ENCODE data around the gene ABCG2. TPM values are rescaled to one million over a fixed set of nuclear protein-coding genes. Genes with fewer than 3 reads are reported as not detected.

ABCG2 gene
- total RNA-seq, 4 donors from 2014 or later: 17.3 to 272 (median 125) TPM

DNA sequence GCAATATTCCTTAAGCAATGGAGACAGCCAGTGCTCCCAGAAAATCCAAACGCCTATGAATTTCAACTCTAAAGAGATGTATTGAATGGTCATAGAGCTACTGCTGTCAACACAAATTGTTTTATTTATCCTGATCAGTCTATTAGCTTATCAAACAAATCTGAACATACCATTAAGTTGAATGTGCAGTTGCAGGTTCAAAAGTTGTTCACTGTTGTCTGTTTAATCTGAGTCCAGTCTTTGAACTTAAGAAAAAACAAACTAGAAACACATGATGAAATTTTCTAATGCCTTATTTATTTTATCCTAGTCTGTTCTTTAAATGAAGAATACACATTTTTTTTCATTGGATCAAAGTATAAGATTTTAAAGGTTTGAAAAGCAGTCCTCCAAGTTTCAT, 77.8 kb downstream of the ABCG2 start:
- Histone ChIP-seq H3K4me3 (no peak overlapping the region), H3K27ac (no peak overlapping the region), H3K27me3 (no peaks in the 10 kb centered on the region), H3K36me3 (peaks cover 0 to 15% (median 0%) of the 10 kb centered on the region in 3 donors), H3K4me1 (no peaks in the 10 kb centered on the region), H3K9me3 (no peaks in the 10 kb centered on the region)
- TF ChIP-seq, protein P1, sequence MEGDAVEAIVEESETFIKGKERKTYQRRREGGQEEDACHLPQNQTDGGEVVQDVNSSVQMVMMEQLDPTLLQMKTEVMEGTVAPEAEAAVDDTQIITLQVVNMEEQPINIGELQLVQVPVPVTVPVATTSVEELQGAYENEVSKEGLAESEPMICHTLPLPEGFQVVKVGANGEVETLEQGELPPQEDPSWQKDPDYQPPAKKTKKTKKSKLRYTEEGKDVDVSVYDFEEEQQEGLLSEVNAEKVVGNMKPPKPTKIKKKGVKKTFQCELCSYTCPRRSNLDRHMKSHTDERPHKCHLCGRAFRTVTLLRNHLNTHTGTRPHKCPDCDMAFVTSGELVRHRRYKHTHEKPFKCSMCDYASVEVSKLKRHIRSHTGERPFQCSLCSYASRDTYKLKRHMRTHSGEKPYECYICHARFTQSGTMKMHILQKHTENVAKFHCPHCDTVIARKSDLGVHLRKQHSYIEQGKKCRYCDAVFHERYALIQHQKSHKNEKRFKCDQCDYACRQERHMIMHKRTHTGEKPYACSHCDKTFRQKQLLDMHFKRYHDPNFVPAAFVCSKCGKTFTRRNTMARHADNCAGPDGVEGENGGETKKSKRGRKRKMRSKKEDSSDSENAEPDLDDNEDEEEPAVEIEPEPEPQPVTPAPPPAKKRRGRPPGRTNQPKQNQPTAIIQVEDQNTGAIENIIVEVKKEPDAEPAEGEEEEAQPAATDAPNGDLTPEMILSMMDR (IDR thresholded peaks at IDR 0.05): no peak
- TF ChIP-seq POLR2A (IDR thresholded peaks at IDR 0.05): no peak
- DNase-seq: no peak

DNA sequence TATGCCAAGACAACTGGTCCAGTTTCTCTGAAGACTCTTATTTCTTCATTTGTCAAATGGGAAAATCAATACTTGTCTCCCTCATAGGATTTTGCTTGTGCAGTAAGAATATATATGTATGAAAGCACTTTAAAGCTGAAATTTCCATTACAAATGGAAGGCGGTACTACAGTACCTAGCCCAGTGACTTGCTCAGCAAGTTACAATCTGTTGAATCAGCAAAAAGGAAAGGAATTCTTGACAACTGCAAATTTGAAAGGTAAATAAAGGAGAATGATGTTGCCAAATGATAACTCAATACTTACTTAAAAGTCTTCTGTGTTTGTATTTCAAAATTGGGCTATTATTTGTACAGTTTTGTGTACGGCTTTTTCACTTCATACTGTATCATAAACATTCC, 79.9 kb downstream of the ABCG2 start:
- no peaks in the 10 kb centered on the region for H3K27me3 ChIP-seq
- TF ChIP-seq POLR2A (IDR thresholded peaks at IDR 0.05): no peak
- TF ChIP-seq, protein P1 (IDR thresholded peaks at IDR 0.05): no peak
- no peak for DNase-seq
- peaks cover 0 to 31% (median 0%) of the 10 kb centered on the region in 3 donors for H3K36me3 ChIP-seq
- no peak overlapping the region for H3K4me3 ChIP-seq
- H3K9me3 ChIP-seq: no peaks in the 10 kb centered on the region
- H3K4me1 ChIP-seq: no peaks in the 10 kb centered on the region
- no peak overlapping the region for H3K27ac ChIP-seq

DNA sequence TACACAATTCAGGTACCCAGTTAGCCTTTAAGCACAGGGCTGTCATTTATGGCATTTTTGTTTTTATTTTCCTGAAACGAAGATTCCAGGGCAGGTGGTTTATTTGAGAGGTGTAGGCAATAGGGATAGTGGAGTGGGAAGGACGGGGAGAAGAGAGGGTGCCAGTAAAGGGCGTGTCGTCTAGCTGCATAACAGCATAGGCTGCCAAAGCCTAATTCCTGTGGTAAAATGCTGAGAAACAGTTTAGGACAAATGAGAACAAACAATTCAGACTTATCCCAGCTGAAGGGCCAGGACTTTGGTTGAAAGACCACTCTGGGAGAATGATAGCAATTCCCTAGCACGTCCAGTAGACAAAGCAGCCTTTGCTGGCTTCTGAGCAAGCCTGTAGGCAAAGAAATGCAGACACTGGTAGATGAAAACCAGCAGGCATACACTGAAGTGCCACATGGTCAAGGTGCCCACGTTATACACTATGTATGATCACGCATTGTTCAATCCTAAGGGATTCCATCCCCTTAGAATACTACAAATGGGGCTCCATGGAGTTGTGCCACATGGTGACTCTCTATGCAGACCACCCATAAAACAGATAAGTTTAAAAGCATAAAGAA, 80.4 kb downstream of the ABCG2 start:
- peaks cover 0 to 31% (median 0%) of the 10 kb centered on the region in 3 donors for H3K36me3 ChIP-seq
- H3K4me1 ChIP-seq: no peaks in the 10 kb centered on the region
- H3K9me3 ChIP-seq: no peaks in the 10 kb centered on the region
- DNase-seq: no peak
- H3K27me3 ChIP-seq: no peaks in the 10 kb centered on the region
- no peak overlapping the region for H3K4me3 ChIP-seq
- H3K27ac ChIP-seq: no peak overlapping the region
- TF ChIP-seq, protein P1 (IDR thresholded peaks at IDR 0.05): no peak
- TF ChIP-seq POLR2A (IDR thresholded peaks at IDR 0.05): no peak

DNA sequence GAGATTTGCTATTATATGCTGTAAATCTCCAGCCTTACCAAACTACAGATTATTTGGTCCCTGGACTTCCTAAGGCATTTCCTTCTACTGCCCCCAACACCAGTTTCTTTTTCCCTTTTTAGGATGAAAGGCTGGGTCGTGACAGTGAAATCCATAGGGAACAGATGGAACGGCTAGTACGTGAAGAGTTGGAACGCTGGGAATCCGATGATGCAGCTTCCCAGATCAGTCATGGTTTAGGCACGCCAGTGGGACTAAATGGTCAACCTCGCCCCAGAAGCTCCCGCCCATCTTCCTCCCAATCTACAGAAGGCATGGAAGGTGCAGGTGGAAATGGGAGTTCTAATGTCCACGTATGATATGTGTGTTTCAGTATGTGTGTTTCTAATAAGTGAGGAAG, 83.1 kb downstream of the ABCG2 start:
- peaks cover 0 to 54% (median 0%) of the 10 kb centered on the region in 3 donors for H3K36me3 ChIP-seq
- H3K4me3 ChIP-seq: no peak overlapping the region
- H3K27me3 ChIP-seq: no peaks in the 10 kb centered on the region
- no peaks in the 10 kb centered on the region for H3K4me1 ChIP-seq
- no peak for TF ChIP-seq POLR2A (IDR thresholded peaks at IDR 0.05)
- TF ChIP-seq, protein P1 (IDR thresholded peaks at IDR 0.05): no peak
- DNase-seq: no peak
- H3K9me3 ChIP-seq: no peaks in the 10 kb centered on the region
- no peak overlapping the region for H3K27ac ChIP-seq

DNA sequence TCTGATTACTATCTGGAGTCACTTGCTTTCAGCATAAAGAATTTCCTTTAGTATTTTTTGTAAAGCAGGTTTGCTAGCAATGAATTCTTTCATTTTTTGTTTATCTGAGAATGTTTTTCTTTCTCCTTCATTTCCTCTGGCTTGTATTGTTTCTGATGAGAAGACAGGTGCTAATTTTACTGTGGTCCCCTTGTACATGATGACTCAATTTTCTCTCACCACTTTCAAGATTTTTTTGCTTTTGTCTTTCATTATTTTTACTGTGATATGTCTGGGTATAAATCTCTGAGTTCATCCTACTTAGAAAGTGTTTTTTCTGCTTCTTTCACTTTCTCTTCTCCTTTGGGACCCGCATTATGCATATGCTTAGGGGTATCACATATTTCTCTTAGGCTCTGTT, 88.4 kb downstream of the ABCG2 start:
- TF ChIP-seq, protein P1 (IDR thresholded peaks at IDR 0.05): no peak
- no peak for TF ChIP-seq POLR2A (IDR thresholded peaks at IDR 0.05)
- DNase-seq: no peak
- Histone ChIP-seq H3K27me3 (no peaks in the 10 kb centered on the region), H3K36me3 (peaks cover 0 to 72% (median 0%) of the 10 kb centered on the region in 3 donors), H3K4me3 (no peak overlapping the region), H3K4me1 (no peaks in the 10 kb centered on the region), H3K27ac (no peak overlapping the region), H3K9me3 (no peaks in the 10 kb centered on the region)

All from Peyer's patch (tissue), 4 donors.